ENCODE results near the gene ASRGL1.

DNA sequence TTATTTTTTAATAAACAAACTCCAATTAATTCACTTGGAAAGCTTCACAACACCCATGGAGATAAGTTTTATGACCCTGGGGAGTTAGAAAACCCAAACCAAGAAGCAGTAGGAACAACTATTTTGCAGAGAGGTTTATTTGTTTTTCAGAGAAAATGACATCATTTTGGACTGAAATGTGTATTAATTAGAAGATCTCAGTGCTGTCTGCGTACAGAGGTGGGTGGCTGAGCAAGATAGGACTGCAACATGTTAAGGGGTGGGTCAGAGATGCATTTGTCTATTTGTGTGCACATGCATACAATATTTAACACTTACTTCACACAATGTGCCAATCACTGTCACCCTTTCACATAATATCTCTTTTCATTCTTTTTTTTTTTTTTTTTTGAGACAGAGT lies 82.7 kb downstream of the ASRGL1 start:
- TF ChIP-seq POLR2AphosphoS5 (IDR thresholded peaks at IDR 0.05) (no peak), CTCF (IDR thresholded peaks at IDR 0.05) (no peak)
